Upper lobe of left lung (tissue), 4 donors: ENCODE results near the gene PAFAH1B1.
"Not testable (repeated sequence)": the region's sequence is repeated elsewhere in the genome, so short reads cannot be mapped to it uniquely, and the experiment has no call there.

Experiments used
- CTCF ChIP-seq, 6 experiments: fragments of 450-650 bp in 4 of 6; fragments of 200-600 bp in 2 of 6; sonication (generic) in 2 of 6; IDR thresholded peaks; one replicate each; pipeline ENCODE4 v1.5.1; 2016 to 2019; ENCODE audit warnings: antibody characterized with exemption in 6 of 6
- POLR2AphosphoS5 ChIP-seq, 2 donors: sonication (generic); formaldehyde crosslinking; IDR thresholded peaks; one replicate each; pipeline ENCODE4 v1.5.1; 2017; ENCODE audit warnings: antibody characterized with exemption in 2 of 2

- TF ChIP-seq CTCF (IDR thresholded peaks at IDR 0.05) = not testable (repeated sequence)
- TF ChIP-seq POLR2AphosphoS5 (IDR thresholded peaks at IDR 0.05) = peak in 1 of 2 donors; percentile 22
These were observed 45.4 kb upstream of the PAFAH1B1 start for GRCh38 chr17:2548026-2548425.
